Measurements from ENCODE around the gene KCNMA1.

The KCNMA1 gene

DNA sequence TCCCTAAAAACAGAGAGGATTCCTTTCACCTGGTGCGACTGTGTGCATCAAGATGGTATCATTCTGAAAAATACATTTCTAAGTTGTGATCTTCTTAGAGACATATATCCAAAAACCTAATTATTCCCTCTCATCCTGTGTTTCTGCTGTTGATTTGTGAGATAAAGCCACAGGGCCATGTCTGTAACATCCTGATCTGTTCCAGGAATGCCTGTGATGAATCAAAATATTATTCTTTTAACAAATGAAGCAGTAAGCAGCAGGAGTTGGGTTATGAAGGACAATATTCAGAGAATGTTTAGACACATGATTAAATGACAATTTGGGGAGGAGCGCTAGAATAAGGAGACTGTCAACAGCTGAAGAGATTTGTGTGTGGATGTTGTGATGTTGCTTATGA, 731.4 kb downstream of the KCNMA1 start:
- FAIRE-seq: no peak

DNA sequence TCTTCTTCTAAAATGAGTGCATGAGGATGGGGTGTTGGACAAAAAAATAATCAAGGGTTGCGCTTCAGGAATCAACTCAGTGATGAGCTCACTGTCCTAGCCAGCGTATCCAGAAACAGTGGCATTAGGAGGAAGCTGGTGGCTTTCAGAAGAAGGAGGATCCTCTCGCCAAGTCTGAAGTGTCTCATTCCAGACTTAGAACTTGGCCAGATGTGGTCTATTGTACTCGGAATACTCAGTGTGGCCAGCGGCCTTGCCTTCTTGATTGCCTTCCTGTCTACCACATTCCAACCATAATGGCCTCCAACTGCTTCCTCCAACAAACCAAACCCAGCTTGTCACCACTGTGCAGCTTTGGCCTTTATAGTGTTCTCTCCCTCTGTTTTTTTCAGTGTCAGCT, 732.4 kb downstream of the KCNMA1 start:
- FAIRE-seq: no peak

GRCh38 chr10:76903387-76903945, 734.1 kb downstream of the KCNMA1 start:
- no peak for FAIRE-seq

- no peak for FAIRE-seq
These were observed 734.7 kb downstream of the KCNMA1 start for GRCh38 chr10:76902949-76903348.

DNA sequence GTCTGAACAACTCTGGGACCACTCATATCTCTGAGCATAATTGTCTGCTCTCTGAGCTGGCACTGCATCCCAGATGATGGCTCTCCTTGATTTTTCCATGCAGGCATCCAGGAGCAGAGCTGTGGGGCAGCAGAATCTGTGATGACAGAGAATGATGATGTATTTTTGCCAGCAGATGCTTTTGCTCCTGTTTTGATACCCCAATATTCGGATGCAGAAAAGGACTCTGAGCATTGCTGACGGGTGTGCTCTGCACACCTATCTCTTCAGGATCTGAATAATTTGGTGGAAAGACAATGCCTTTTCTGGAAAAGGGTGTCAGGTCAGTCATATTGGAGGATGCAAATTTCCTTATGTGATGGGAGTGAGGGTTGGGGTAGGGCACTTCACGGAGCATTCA, 735.9 kb downstream of the KCNMA1 start:
- no peak for FAIRE-seq

GRCh38 chr10:76899490-76899889, 738.1 kb downstream of the KCNMA1 start:
- FAIRE-seq: no peak

DNA sequence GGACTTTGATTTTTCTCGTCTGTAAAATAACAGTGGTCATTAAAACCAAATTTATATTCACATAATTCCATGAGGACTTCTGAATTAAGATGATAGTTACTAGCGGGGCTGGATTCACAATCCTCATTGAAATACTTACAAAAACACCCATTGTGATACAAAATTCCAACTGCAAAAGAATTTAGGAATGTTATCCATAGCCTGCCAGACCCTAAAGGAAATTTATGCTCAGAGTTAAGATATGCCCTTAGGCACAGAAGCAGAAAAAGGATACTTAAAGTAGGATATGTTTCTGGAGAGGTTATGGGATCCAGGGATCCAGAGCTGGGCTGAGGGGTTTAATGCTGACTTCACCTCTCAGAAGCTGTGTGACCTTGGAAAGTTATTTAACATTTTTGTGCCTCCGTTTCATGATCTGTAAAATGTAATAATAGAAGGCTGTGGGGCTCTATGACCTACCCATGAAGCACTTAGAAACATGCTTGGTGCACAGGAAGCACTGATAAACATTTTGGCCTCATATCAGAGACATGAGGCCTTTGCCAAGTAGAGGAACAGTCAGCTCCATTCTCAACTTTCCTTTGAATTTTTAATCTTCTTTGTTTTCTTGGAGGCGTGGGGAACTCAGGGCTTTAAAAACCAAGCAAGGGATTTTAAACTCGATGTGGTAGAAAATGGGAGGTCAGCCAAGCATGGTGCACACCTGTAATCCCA, 744.7 kb downstream of the KCNMA1 start:
- no peak for FAIRE-seq

DNA sequence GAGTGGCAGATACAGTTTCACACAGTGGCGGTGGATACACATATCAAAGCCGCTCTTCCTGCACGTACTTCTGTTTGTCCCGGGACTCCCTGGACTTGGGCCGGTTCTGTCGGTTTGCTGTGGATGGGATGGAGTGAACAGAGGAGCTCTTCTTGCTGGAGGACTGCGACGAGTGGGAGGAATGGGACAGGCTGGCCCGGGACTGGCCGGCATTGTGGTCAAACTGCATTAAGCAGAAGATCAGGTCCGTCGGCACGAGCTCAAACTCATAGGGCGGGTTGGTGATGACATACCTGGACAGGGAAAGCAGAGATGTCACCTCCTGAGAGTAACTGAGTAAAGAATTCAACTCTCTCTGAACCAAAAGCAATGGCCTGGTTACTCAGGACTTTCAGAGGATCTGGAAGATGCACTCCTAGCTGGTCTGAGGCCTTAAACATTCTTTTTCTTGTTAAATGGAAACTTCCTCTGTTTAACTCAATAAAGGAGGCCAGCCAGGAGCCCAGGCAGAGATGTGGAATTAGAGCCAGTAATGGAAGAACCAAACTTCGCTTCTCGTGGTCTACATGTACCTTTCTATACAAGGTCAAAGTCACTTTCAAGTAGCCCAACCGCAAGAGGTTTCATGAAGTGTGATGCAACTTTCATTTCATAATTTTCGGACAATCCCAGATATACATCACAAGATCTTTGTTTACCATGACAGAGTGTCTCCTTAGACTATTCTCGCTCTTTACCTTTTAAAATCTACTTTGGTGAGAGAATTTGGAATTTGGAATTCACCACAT, 750.2 kb downstream of the KCNMA1 start:
- FAIRE-seq: no peak

DNA sequence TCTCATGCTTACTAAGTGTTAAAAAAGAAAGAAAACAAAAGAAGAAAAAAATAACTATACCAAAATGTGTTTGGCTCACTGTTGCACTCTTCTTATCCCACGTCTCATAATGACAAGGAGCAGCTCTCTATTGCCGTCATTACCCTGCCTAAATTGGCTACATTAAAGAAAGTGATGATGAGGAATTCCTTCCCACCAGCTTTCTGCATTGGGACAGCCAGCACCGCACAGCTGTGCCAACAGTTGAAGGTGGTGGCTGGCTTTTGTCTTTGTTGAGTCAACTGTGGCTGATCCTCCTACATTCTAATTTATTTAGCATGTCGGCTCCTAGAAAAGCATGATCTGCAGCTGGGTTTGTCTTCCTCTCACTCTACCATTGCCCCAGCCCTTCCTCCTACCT, 751.8 kb downstream of the KCNMA1 start:
- FAIRE-seq: no peak

- FAIRE-seq: peak; percentile 79
These were observed 752.8 kb downstream of the KCNMA1 start for GRCh38 chr10:76884673-76885275.

DNA sequence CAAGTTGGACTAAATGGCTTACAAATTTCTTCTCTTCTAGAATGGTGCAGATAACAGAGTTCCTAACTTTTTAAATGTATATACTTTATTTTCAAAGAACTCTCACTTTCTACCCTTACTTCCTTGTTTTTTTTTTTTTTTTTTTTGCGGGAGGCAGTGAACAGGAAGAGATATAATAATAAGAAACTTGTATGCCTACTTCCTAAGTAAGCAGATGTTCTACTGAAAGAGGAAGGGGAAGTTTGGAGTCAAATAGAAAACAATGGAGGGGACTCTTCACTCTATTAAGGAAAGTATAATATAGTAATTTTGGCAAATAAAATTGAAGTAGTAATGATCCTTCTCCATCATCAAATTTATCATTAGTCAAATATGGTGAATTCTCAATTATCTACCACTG, 754.0 kb downstream of the KCNMA1 start:
- FAIRE-seq: no peak

GRCh38 chr10:76882796-76883195, 754.8 kb downstream of the KCNMA1 start:
- no peak for FAIRE-seq

GRCh38 chr10:76882245-76882644, 755.4 kb downstream of the KCNMA1 start:
- FAIRE-seq: no peak

DNA sequence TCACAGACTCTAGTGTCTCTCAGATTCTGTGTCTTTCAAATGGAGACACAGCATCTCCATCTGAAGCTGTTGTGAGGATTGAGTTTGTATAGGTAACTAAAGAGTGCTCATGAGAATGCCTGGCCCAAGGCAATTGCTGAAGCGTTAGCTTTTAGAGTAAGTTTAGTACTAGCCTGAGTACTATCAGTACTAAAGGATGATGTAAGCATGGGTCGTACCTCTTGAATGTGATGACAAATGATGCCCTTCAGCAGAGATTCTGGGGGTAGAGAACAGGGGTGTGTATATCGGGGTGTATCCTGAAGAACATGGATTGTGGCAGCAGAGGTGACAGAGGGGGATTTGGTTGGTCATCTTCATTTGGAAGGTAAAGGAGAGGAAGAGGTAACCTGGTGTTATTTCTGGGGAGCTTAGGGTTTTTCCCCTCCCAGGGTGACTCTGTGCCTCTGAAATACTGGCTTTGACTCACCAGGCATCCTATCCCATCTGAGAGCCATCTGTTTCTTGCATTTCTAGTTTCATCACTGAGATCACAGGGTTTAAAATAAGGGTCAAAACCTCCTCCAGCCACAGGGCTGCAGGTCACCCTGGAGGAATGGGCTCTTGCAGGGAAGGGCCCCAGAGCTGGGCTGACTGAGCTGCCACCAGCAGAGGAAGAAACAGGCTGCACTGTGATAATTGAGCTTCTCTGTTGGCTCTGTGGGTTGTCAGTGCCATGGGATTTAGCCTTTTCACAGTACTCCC, 756.0 kb downstream of the KCNMA1 start:
- FAIRE-seq: no peak

GRCh38 chr10:76880931-76881330, 756.7 kb downstream of the KCNMA1 start:
- FAIRE-seq: no peak

- FAIRE-seq: no peak
These were observed 758.3 kb downstream of the KCNMA1 start for GRCh38 chr10:76879116-76879913.

DNA sequence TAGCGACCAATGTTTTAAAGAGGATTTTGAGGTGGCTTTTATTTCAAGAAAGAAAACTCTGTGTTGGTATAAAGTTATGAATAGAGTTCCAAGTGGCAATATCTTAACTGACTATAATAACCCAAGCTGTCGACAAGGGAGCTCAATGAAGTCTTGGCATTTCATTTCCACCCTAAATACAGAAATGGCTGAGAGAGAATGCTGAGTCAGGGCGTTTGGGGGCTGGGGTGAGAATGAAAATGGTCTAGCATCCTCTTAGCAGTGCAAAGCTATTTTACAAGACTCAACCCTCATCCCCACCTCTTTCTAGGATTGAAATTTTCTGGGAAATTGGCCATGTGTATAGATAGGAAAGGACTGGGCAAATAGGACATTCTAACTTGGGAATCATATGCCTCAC, 759.1 kb downstream of the KCNMA1 start:
- FAIRE-seq: no peak

GRCh38 chr10:76874896-76875295, 762.7 kb downstream of the KCNMA1 start:
- no peak for FAIRE-seq

DNA sequence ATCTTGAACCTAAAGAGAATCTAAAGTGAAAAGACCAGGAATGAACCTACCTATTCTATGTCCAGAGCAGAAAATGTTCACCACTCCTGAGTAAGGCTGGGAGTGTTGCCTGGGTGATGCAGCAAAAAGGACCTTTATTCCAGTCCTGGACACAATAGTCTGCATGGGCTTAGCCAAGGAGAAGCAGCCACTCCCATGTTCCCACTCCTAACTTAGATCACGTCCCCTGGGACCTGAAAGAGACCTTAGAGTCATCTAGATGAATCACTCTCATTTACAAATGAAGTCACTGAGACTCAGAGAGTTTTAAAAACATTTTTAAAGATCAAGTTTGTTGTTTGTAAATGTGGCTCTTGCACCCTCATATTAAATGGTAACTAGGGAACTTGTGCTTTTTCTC, 763.4 kb downstream of the KCNMA1 start:
- FAIRE-seq: no peak

DNA sequence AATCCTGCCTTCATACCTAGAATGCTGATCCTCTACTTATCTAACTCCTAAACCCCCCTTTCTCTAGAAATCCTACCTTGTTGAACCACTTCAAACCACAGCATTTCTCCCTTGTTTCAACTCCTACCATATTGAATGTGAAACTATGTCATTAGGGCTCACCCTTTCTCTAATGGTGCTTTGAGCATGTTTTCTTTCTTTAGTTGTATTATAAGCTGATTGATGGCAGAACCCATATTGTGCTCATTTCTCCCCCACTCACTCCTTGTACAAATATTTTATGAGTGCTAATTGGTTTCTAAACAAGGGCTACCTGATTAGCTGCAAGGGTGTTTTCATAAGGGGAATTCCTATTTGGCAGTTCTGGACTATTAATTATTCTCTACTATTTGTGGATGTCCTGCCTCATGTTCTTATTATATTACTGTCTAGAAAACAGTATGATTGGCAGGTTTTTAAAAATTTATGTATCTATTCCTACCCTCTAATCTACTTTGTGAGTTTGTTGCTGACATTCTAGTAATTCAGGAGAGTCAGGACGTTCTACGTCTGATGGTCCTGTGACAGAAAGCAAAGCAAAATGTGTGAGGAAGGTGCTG, 765.8 kb downstream of the KCNMA1 start:
- FAIRE-seq: no peak

DNA sequence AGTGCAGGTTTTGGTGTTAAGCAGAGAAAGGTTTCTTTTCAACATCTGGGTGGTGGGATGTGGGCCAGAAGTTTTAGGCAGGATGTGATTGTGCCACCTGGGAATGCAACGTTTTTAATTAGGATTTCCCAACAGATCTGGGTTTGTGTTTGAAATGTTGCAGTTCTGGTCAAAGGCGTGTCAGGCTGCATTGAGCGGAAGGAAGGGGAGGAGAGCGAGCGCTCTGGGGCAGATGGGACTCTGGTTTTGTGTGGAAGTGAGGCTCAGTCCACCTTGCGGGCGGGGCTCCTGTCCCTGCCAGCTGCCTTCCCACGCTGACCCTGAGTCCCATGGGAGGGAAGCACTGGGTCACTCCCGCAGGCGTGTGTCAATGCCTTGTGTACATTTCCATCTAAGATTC, 767.7 kb downstream of the KCNMA1 start:
- FAIRE-seq: no peak

Data from colon (tissue), 2 donors.